Stimulated activated naive CD8-positive, alpha-beta T cell treated with anti-CD3 and anti-CD28 coated beads, Interleukin-15, amount 100 ng/mL, for 72 hours (primary cell): ENCODE results near the gene FXYD2.

Source experiments
- ATAC-seq: fragments of 150-1000 bp; cut with Tn5 transposase; 2 replicates; pipeline ENCODE4 v1.10.0; 2021; ENCODE audit warnings: mild to moderate bottlenecking, moderate library complexity
- DNase-seq, 2 donors: peaks; one replicate each; pipeline ENCODE4 v3.0.0; 2021 to 2022
- H3K27ac Mint-ChIP-seq, 2 donors: one replicate each; pipeline ENCODE4 v1.8.0; 2022; ENCODE audit warnings: mild to moderate bottlenecking in 2 of 2, mixed read lengths in 2 of 2, moderate library complexity in 2 of 2
- H3K27me3 Mint-ChIP-seq: one replicate; pipeline ENCODE4 v1.8.0; 2022; ENCODE audit warnings: mixed read lengths
- H3K4me1 Mint-ChIP-seq: one replicate; pipeline ENCODE4 v1.8.0; 2022; ENCODE audit warnings: mild to moderate bottlenecking, mixed read lengths
- H3K4me3 Mint-ChIP-seq, 2 donors: one replicate each; pipeline ENCODE4 v1.8.0; 2022; ENCODE audit warnings: mild to moderate bottlenecking in 2 of 2, mixed read lengths in 2 of 2, moderate library complexity in 1 of 2
- H3K9me3 Mint-ChIP-seq, 2 donors: one replicate each; pipeline ENCODE4 v1.8.0; 2022; ENCODE audit warnings: mixed read lengths in 2 of 2

The FXYD2 gene

GRCh38 chr11:117789241-117789640, 35.3 kb downstream of the FXYD2 start:
- no peak for ATAC-seq
- Mint-ChIP-seq H3K27me3 (peaks cover 72% of the 10 kb centered on the region), H3K9me3 (no peaks in the 10 kb centered on the region), H3K4me1 (no peaks in the 10 kb centered on the region), H3K4me3 (no peak overlapping the region), H3K27ac (no peak overlapping the region)
- DNase-seq: no peak

- Mint-ChIP-seq H3K4me3 (no peak overlapping the region), H3K9me3 (no peaks in the 10 kb centered on the region), H3K27ac (no peak overlapping the region), H3K27me3 (peaks cover 65% of the 10 kb centered on the region), H3K4me1 (no peaks in the 10 kb centered on the region)
- ATAC-seq: no peak
- DNase-seq: no peak
Measured at GRCh38 chr11:117786135-117786870, 38.2 kb downstream of the FXYD2 start.

DNA sequence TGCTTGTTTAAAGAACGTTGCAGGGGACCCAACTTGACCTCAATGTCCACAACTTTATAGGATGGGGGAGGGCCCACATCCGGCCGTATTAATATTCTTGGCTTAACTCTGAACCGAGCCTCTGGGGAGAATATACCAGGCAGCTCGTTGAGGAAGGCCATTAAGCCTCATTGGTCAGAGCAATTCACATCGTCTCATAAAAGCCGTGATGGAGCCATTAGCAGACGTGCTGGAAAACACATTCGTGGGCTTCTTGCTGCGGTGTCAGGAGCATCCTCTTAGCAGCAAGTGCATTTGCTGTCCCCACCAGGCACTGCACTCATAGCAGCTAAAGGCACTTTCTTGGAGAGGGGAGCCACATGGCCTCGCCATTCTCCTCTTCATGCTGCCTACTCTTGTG, 42.4 kb downstream of the FXYD2 start:
- Mint-ChIP-seq H3K4me1 (no peaks in the 10 kb centered on the region), H3K27me3 (peaks cover 40% of the 10 kb centered on the region), H3K27ac (no peak overlapping the region), H3K9me3 (no peaks in the 10 kb centered on the region), H3K4me3 (no peak overlapping the region)
- DNase-seq (no peak), ATAC-seq (no peak)

- no peaks in the 10 kb centered on the region for H3K4me1 Mint-ChIP-seq
- ATAC-seq: no peak
- H3K9me3 Mint-ChIP-seq: no peaks in the 10 kb centered on the region
- H3K27me3 Mint-ChIP-seq: peaks cover 38% of the 10 kb centered on the region
- no peak for DNase-seq
- no peak overlapping the region for H3K27ac Mint-ChIP-seq
- H3K4me3 Mint-ChIP-seq: no peak overlapping the region
Measured at GRCh38 chr11:117781627-117782026, 42.9 kb downstream of the FXYD2 start.

DNA sequence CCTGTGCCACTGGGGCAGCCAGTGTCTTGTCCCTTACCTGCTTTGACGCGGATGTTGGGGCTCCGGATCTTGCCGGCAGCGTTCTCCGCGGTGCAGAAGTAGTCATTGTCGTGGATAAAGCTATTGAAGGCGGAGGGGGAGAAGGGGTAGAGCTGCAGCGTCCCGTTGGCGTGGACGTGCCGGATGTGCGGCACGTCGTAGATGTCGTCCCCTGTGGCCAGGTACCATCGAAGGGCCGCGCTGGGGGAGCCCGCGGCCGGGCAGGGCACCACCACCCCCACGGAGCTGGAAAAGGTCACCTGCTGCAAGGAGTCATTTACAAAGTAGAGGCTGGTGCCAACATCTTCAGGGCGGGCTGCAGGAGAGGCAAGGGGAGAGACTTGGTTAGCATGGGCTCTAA, 44.1 kb downstream of the FXYD2 start:
- Mint-ChIP-seq H3K4me1 (no peaks in the 10 kb centered on the region), H3K27ac (no peak overlapping the region), H3K27me3 (peaks cover 26% of the 10 kb centered on the region), H3K4me3 (no peak overlapping the region), H3K9me3 (no peaks in the 10 kb centered on the region)
- ATAC-seq: no peak
- no peak for DNase-seq

GRCh38 chr11:117774553-117774952, 50.0 kb downstream of the FXYD2 start:
- Mint-ChIP-seq H3K27ac (no peak overlapping the region), H3K4me3 (no peak overlapping the region), H3K9me3 (no peaks in the 10 kb centered on the region), H3K4me1 (no peaks in the 10 kb centered on the region), H3K27me3 (peaks cover 6% of the 10 kb centered on the region)
- DNase-seq: no peak
- no peak for ATAC-seq

GRCh38 chr11:117772360-117772759, 52.2 kb downstream of the FXYD2 start:
- DNase-seq (no peak), ATAC-seq (no peak)
- H3K4me3 Mint-ChIP-seq: no peak overlapping the region
- H3K4me1 Mint-ChIP-seq: no peaks in the 10 kb centered on the region
- no peaks in the 10 kb centered on the region for H3K9me3 Mint-ChIP-seq
- H3K27ac Mint-ChIP-seq: no peak overlapping the region
- H3K27me3 Mint-ChIP-seq: peaks cover 6% of the 10 kb centered on the region

- no peak overlapping the region for H3K4me3 Mint-ChIP-seq
- ATAC-seq (no peak), DNase-seq (no peak)
- H3K9me3 Mint-ChIP-seq: no peaks in the 10 kb centered on the region
- H3K27ac Mint-ChIP-seq: no peak overlapping the region
- peaks cover 6% of the 10 kb centered on the region for H3K27me3 Mint-ChIP-seq
- H3K4me1 Mint-ChIP-seq: no peaks in the 10 kb centered on the region
Measured at GRCh38 chr11:117771841-117772240, 52.7 kb downstream of the FXYD2 start.

GRCh38 chr11:117771197-117771596, 53.3 kb downstream of the FXYD2 start:
- DNase-seq (no peak), ATAC-seq (no peak)
- H3K4me1 Mint-ChIP-seq: no peaks in the 10 kb centered on the region
- H3K4me3 Mint-ChIP-seq: no peak overlapping the region
- no peak overlapping the region for H3K27ac Mint-ChIP-seq
- peaks cover 6% of the 10 kb centered on the region for H3K27me3 Mint-ChIP-seq
- H3K9me3 Mint-ChIP-seq: no peaks in the 10 kb centered on the region

DNA sequence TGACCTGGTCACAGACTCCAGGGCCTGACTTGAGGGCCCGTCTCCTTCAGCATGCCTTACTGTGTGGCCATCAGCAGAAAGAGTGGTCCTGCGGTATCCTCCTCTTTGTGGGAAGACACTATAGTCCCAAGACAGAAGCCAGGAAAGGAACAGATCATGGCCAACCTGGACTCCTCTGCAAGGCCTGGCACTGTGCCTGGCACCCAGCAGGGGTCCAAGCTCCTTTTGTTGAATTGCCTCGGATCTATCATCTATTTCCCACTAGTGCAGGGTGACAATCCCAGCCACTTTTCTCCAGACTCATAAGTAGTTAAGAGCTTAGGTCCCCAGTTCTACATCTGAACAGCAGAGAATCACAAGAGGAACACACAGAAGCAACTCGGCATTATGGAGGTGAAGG, 54.5 kb downstream of the FXYD2 start:
- H3K27ac Mint-ChIP-seq: no peak overlapping the region
- no peaks in the 10 kb centered on the region for H3K9me3 Mint-ChIP-seq
- H3K4me3 Mint-ChIP-seq: no peak overlapping the region
- H3K27me3 Mint-ChIP-seq: peaks cover 6% of the 10 kb centered on the region
- H3K4me1 Mint-ChIP-seq: no peaks in the 10 kb centered on the region
- no peak for ATAC-seq
- no peak for DNase-seq
